HG03457 (cell line): ENCODE data around the gene ZBED6.

Experiments
- ATAC-seq: cut with Tn5 transposase; IDR thresholded peaks from one replicate; pipeline ENCODE4 v1.9.1; 2021; ENCODE audit warnings: moderate number of reproducible peaks; ENCODE audit not compliant: unreplicated experiment

Gene ZBED6

GRCh38 chr1:203835476-203835875 lies 40.1 kb downstream of the ZBED6 start:
- no peak for ATAC-seq

GRCh38 chr1:203839081-203839480 lies 43.7 kb downstream of the ZBED6 start:
- ATAC-seq, result no peak

GRCh38 chr1:203840208-203840808 lies 44.9 kb downstream of the ZBED6 start:
- no peak for ATAC-seq

GRCh38 chr1:203842559-203842876 lies 47.1 kb downstream of the ZBED6 start:
- ATAC-seq, result no peak

- ATAC-seq, result no peak
These were observed 48.0 kb downstream of the ZBED6 start for GRCh38 chr1:203843435-203843834.
